B cell (primary cell): ENCODE measurements around the gene MOGAT1. TPM values are rescaled to one million over a fixed set of nuclear protein-coding genes. Genes with fewer than 3 reads are reported as not detected.

Source experiments
- ATAC-seq: fragments of 200-7000 bp; cut with Tn5 transposase; one replicate; pipeline ENCODE4 v1.10.0; 2021; ENCODE audit warnings: low read depth, mild to moderate bottlenecking, moderate number of reproducible peaks, moderate library complexity
- CTCF ChIA-PET: fragments of 350-600 bp; sonication (Branson Sonifier 250); formaldehyde crosslinking; loops from one replicate; lab custom pipeline; 2021; ENCODE audit warnings: antibody characterized with exemption, inconsistent platforms; lab: Charles Lee
- POLR2A ChIA-PET: fragments of 350-600 bp; sonication (Branson Sonifier 250); formaldehyde crosslinking; loops from one replicate; lab custom pipeline; 2021; ENCODE audit warnings: antibody characterized with exemption; lab: Charles Lee
- DNase-seq: peaks from one replicate; pipeline ENCODE4 v3.0.0; 2013
- H2AFZ ChIP-seq: 2 replicates; pipeline ENCODE4 v1.6.1; 2012; ENCODE audit warnings: mild to moderate bottlenecking, low read depth, low read length; ENCODE audit not compliant: insufficient read depth, poor library complexity, severe bottlenecking
- H3K27ac ChIP-seq, 2 donors: 1 replicate in 1 of 2; 2 replicates in 1 of 2; pipeline ENCODE4 v1.5.1; 2012 to 2013; ENCODE audit warnings: low read length in 2 of 2, mild to moderate bottlenecking in 2 of 2, moderate library complexity in 1 of 2
- H3K27me3 ChIP-seq, 4 experiments: fragments of 200-600 bp in 1 of 4; sonication (generic) in 1 of 4; replicated peaks in 1 of 4; 1 replicate in 2 of 4; 2 replicates in 2 of 4; pipeline versions ENCODE4 v1.6.1 to v1.7.0; 2013 to 2016; ENCODE audit warnings: low read length in 3 of 4, mild to moderate bottlenecking in 2 of 4, mixed read lengths in 1 of 4, moderate library complexity in 1 of 4; ENCODE audit not compliant: insufficient read depth in 4 of 4, control insufficient read depth in 3 of 4; ENCODE audit errors: control extremely low read depth in 1 of 4
- H3K36me3 ChIP-seq, 2 experiments: replicated peaks in 1 of 2; 1 replicate in 1 of 2; 2 replicates in 1 of 2; pipeline versions ENCODE4 v1.6.1 to v1.7.1; 2013; ENCODE audit warnings: low read length in 1 of 2; ENCODE audit not compliant: insufficient read depth in 2 of 2, control insufficient read depth in 1 of 2; ENCODE audit errors: control extremely low read depth in 1 of 2, extremely low read depth in 1 of 2
- H3K4me1 ChIP-seq, 2 donors: fragments of 200-600 bp in 1 of 2; sonication (generic) in 1 of 2; 1 replicate in 1 of 2; 2 replicates in 1 of 2; pipeline versions ENCODE4 v1.5.1 to v1.6.1; 2013 to 2017; ENCODE audit warnings: low read length in 2 of 2; ENCODE audit not compliant: control insufficient read depth in 2 of 2, insufficient read depth in 2 of 2
- H3K4me2 ChIP-seq: replicated peaks from 2 replicates; pipeline ENCODE3; 2012; ENCODE audit warnings: mild to moderate bottlenecking, low read depth, low read length; ENCODE audit not compliant: poor library complexity, severe bottlenecking
- H3K4me3 ChIP-seq, 5 experiments: fragments of 200-600 bp in 1 of 5; sonication (generic) in 1 of 5; 1 replicate in 3 of 5; 2 replicates in 2 of 5; pipeline versions ENCODE4 v1.5.1 to v1.7.0; 2011 to 2016; ENCODE audit warnings: low read length in 4 of 5, mild to moderate bottlenecking in 4 of 5, low read depth in 2 of 5, control low read depth in 1 of 5, moderate library complexity in 1 of 5; ENCODE audit not compliant: insufficient read depth in 1 of 5; ENCODE audit errors: control extremely low read depth in 1 of 5, extremely low read depth in 1 of 5
- H3K79me2 ChIP-seq: fragments of 200-600 bp; sonication (generic); one replicate; pipeline ENCODE4 v1.6.0; 2016; ENCODE audit warnings: low read length; ENCODE audit not compliant: control insufficient read depth, insufficient read depth
- H3K9ac ChIP-seq: fragments of 200-600 bp; sonication (generic); 2 replicates; pipeline ENCODE4 v1.6.1; 2017; ENCODE audit warnings: mild to moderate bottlenecking, low read length, moderate library complexity
- H3K9me3 ChIP-seq, 3 donors: one replicate each; pipeline versions ENCODE4 v1.6.1 to v1.7.1; 2013; ENCODE audit warnings: low read length in 2 of 3; ENCODE audit not compliant: control insufficient read depth in 2 of 3, insufficient read depth in 1 of 3; ENCODE audit errors: control extremely low read depth in 1 of 3
- H4K20me1 ChIP-seq: 2 replicates; pipeline ENCODE4 v1.6.0; 2012; ENCODE audit warnings: mild to moderate bottlenecking, low read length; ENCODE audit not compliant: insufficient read depth, control insufficient read depth, poor library complexity, severe bottlenecking
- H3K27ac Mint-ChIP-seq: one replicate; pipeline ENCODE4 v1.8.0; 2021; ENCODE audit warnings: mixed read lengths
- H3K27me3 Mint-ChIP-seq: one replicate; pipeline ENCODE4 v1.8.0; 2021; ENCODE audit warnings: mixed read lengths
- H3K4me1 Mint-ChIP-seq: one replicate; pipeline ENCODE4 v1.8.0; 2021; ENCODE audit warnings: mixed read lengths
- H3K4me3 Mint-ChIP-seq: one replicate; pipeline ENCODE4 v1.8.0; 2021; ENCODE audit warnings: mixed read lengths
- H3K9me3 Mint-ChIP-seq: one replicate; pipeline ENCODE4 v1.8.0; 2022; ENCODE audit warnings: mixed read lengths; ENCODE audit not compliant: insufficient read depth
- CTCF ChIP-seq: fragments of 200-600 bp; IDR thresholded peaks from one replicate; pipeline ENCODE4 v1.8.0; 2022; ENCODE audit warnings: antibody characterized with exemption, mild to moderate bottlenecking
- EZH2 ChIP-seq: IDR thresholded peaks from 2 replicates; pipeline ENCODE4 v1.6.1; 2012; ENCODE audit warnings: borderline replicate concordance, low read depth, mild to moderate bottlenecking, moderate library complexity, low read length; ENCODE audit not compliant: insufficient read depth, poor library complexity, severe bottlenecking
- WGBS: methylation state at CpG from one replicate; pipeline ENCODE4 v1.1.5; 2013; ENCODE audit warnings: missing lambda C conversion rate; ENCODE audit not compliant: insufficient coverage; 5-methylcytosine and 5-hydroxymethylcytosine counted together
- intact Hi-C: fragments of 100-400 bp; cut with micrococcal nuclease; formaldehyde crosslinking; loops from one replicate; pipeline ENCODE4 v1.10.0; 2022
- polyA plus RNA-seq: library from polyadenylated mRNA; depleted of rRNA; stranded (reverse); fragments of >200 nt; gene quantifications from 2 replicates; pipeline ENCODE4 v1.2.3, GENCODE V29; 2012
- total RNA-seq, 2 donors: library from RNA; stranded (reverse); fragments of 120-200 nt in 1 of 2; gene quantifications; 1 replicate in 1 of 2; 2 replicates in 1 of 2; pipeline versions ENCODE4 v1.2.3 to v1.2.4, GENCODE V29; 2013 to 2022

MOGAT1 gene
- total and polyA plus RNA-seq, 2 donors (not counting 1 experiment from before 2014, with no cell fraction given): not detected

- no peaks in the 10 kb centered on the region for H3K9me3 ChIP-seq
- H3K4me2 ChIP-seq: no peak overlapping the region
- WGBS: 93% methylated on average over 1 of the region's 2 CpGs
- H3K79me2 ChIP-seq: no peaks in the 10 kb centered on the region
- no peaks in the 10 kb centered on the region for H3K27me3 Mint-ChIP-seq
- ChIA-PET CTCF (no interaction called here), POLR2A (no interaction called here)
- ATAC-seq (no peak), DNase-seq (no peak)
- H3K9me3 Mint-ChIP-seq: no peaks in the 10 kb centered on the region
- no peak overlapping the region for H3K9ac ChIP-seq
- H3K4me1 Mint-ChIP-seq: peaks cover 6% of the 10 kb centered on the region
- TF ChIP-seq CTCF (no peak), EZH2 (no peak)
- H3K27me3 ChIP-seq: no peaks in the 10 kb centered on the region
- no peak overlapping the region for H3K27ac Mint-ChIP-seq
- H3K4me3 Mint-ChIP-seq: no peak overlapping the region
- H3K27ac ChIP-seq: no peak overlapping the region
- intact Hi-C loops: no loop called here
- H3K4me1 ChIP-seq: peaks cover 0 to 4% of the 10 kb centered on the region in 2 donors
- no peaks in the 10 kb centered on the region for H3K36me3 ChIP-seq
- no peaks in the 10 kb centered on the region for H4K20me1 ChIP-seq
- H3K4me3 ChIP-seq: no peak overlapping the region
- H2AFZ ChIP-seq: no peak overlapping the region
Measured at GRCh38 chr2:222731201-222731621, 59.8 kb downstream of the MOGAT1 start.

GRCh38 chr2:222732489-222733178, 61.2 kb downstream of the MOGAT1 start:
- peaks cover 0 to 4% of the 10 kb centered on the region in 2 donors for H3K4me1 ChIP-seq
- no peak overlapping the region for H3K9ac ChIP-seq
- ATAC-seq: no peak
- CTCF ChIA-PET: no interaction called here
- no peak overlapping the region for H3K4me3 ChIP-seq
- no peak overlapping the region for H3K4me2 ChIP-seq
- no peak for DNase-seq
- no peak overlapping the region for H3K27ac ChIP-seq
- Mint-ChIP-seq H3K9me3 (no peaks in the 10 kb centered on the region), H3K4me3 (no peak overlapping the region), H3K4me1 (peaks cover 6% of the 10 kb centered on the region), H3K27ac (no peak overlapping the region), H3K27me3 (peaks cover 5% of the 10 kb centered on the region)
- no peaks in the 10 kb centered on the region for H3K9me3 ChIP-seq
- H4K20me1 ChIP-seq: no peaks in the 10 kb centered on the region
- WGBS: 100% methylated on average over 3 of the region's 4 CpGs
- intact Hi-C loops: no loop called here
- H2AFZ ChIP-seq: no peak overlapping the region
- no peaks in the 10 kb centered on the region for H3K27me3 ChIP-seq
- no peaks in the 10 kb centered on the region for H3K36me3 ChIP-seq
- TF ChIP-seq EZH2 (no peak), CTCF (no peak)
- no peaks in the 10 kb centered on the region for H3K79me2 ChIP-seq
- POLR2A ChIA-PET: no interaction called here
